Right atrium auricular region (tissue), 2 donors: ENCODE results near the gene SNX3. TPM values are rescaled to one million over a fixed set of nuclear protein-coding genes. Genes with fewer than 3 reads are reported as not detected.

Source experiments
- DNase-seq: peaks from one replicate; pipeline ENCODE4 v3.0.0-alpha.2; 2019; ENCODE audit warnings: low spot score
- H3K27ac ChIP-seq, 2 donors: fragments of 200-600 bp; sonication (generic); 1 replicate in 1 of 2; 2 replicates in 1 of 2; pipeline ENCODE4 v1.5.1; 2016 to 2019
- H3K27me3 ChIP-seq, 2 donors: fragments of 200-600 bp; sonication (generic); one replicate each; pipeline versions ENCODE4 v1.5.1 to v1.6.0; 2017 to 2019
- H3K36me3 ChIP-seq: fragments of 200-600 bp; sonication (generic); one replicate; pipeline ENCODE4 v1.5.1; 2016
- H3K4me1 ChIP-seq, 2 donors: fragments of 200-600 bp; sonication (generic); one replicate each; pipeline versions ENCODE4 v1.5.1 to v1.6.0; 2017 to 2019
- H3K4me3 ChIP-seq, 2 donors: fragments of 200-600 bp; sonication (generic); 1 replicate in 1 of 2; 2 replicates in 1 of 2; pipeline ENCODE4 v1.5.1; 2017 to 2019; ENCODE audit warnings: mild to moderate bottlenecking in 1 of 2, moderate library complexity in 1 of 2
- H3K9me3 ChIP-seq, 2 donors: fragments of 200-600 bp; sonication (generic); one replicate each; pipeline ENCODE4 v1.5.1; 2019
- CTCF ChIP-seq, 2 donors: fragments of 200-600 bp; sonication (generic); IDR thresholded peaks; one replicate each; pipeline ENCODE4 v1.5.1; 2019; ENCODE audit warnings: antibody characterized with exemption in 2 of 2
- total RNA-seq, 2 donors: library from RNA; depleted of rRNA; stranded (reverse); fragments of >200 nt; gene quantifications; one replicate each; pipeline ENCODE4 v1.1.0, GENCODE V29; 2016

The SNX3 gene
- total RNA-seq, 2 donors from 2014 or later = 159 to 242 TPM

GRCh38 chr6:108236791-108237190, 24.0 kb downstream of the SNX3 start:
- Histone ChIP-seq H3K27ac (no peak overlapping the region), H3K36me3 (no peaks in the 10 kb centered on the region), H3K9me3 (no peaks in the 10 kb centered on the region), H3K4me3 (no peak overlapping the region), H3K27me3 (no peaks in the 10 kb centered on the region), H3K4me1 (peaks cover 0 to 5% of the 10 kb centered on the region in 2 donors)
- no peak for DNase-seq
- no peak for TF ChIP-seq CTCF (IDR thresholded peaks at IDR 0.05)

GRCh38 chr6:108235127-108235526, 25.7 kb downstream of the SNX3 start:
- no peaks in the 10 kb centered on the region for H3K27me3 ChIP-seq
- no peak for DNase-seq
- H3K36me3 ChIP-seq = no peaks in the 10 kb centered on the region
- H3K4me3 ChIP-seq = no peak overlapping the region
- TF ChIP-seq CTCF (IDR thresholded peaks at IDR 0.05) = no peak
- no peak overlapping the region for H3K27ac ChIP-seq
- no peaks in the 10 kb centered on the region for H3K9me3 ChIP-seq
- H3K4me1 ChIP-seq = peaks cover 0 to 15% of the 10 kb centered on the region in 2 donors

GRCh38 chr6:108228416-108228815, 32.4 kb downstream of the SNX3 start:
- peaks cover 0 to 15% of the 10 kb centered on the region in 2 donors for H3K4me1 ChIP-seq
- TF ChIP-seq CTCF (IDR thresholded peaks at IDR 0.05) = no peak
- no peaks in the 10 kb centered on the region for H3K9me3 ChIP-seq
- no peaks in the 10 kb centered on the region for H3K27me3 ChIP-seq
- DNase-seq = no peak
- no peak overlapping the region for H3K4me3 ChIP-seq
- H3K27ac ChIP-seq = no peak overlapping the region
- H3K36me3 ChIP-seq = no peaks in the 10 kb centered on the region

GRCh38 chr6:108227290-108227689, 33.5 kb downstream of the SNX3 start:
- Histone ChIP-seq H3K9me3 (no peaks in the 10 kb centered on the region), H3K27me3 (no peaks in the 10 kb centered on the region), H3K4me1 (peaks cover 0 to 15% of the 10 kb centered on the region in 2 donors), H3K27ac (no peak overlapping the region), H3K4me3 (no peak overlapping the region), H3K36me3 (peaks cover 7% of the 10 kb centered on the region)
- TF ChIP-seq CTCF (IDR thresholded peaks at IDR 0.05) = no peak
- no peak for DNase-seq

GRCh38 chr6:108222504-108222903, 38.3 kb downstream of the SNX3 start:
- Histone ChIP-seq H3K27me3 (no peaks in the 10 kb centered on the region), H3K4me3 (no peak overlapping the region), H3K36me3 (peaks cover 37% of the 10 kb centered on the region), H3K27ac (no peak overlapping the region), H3K9me3 (no peaks in the 10 kb centered on the region), H3K4me1 (no peaks in the 10 kb centered on the region)
- no peak for DNase-seq
- TF ChIP-seq CTCF (IDR thresholded peaks at IDR 0.05) = no peak

- H3K36me3 ChIP-seq = peaks cover 37% of the 10 kb centered on the region
- no peaks in the 10 kb centered on the region for H3K27me3 ChIP-seq
- DNase-seq = no peak
- no peak overlapping the region for H3K4me3 ChIP-seq
- no peak for TF ChIP-seq CTCF (IDR thresholded peaks at IDR 0.05)
- no peaks in the 10 kb centered on the region for H3K4me1 ChIP-seq
- H3K27ac ChIP-seq = no peak overlapping the region
- H3K9me3 ChIP-seq = no peaks in the 10 kb centered on the region
Observed at GRCh38 chr6:108222064-108222463, 38.8 kb downstream of the SNX3 start.
